MCF 10A (cell line): ENCODE data around the gene CAPN11. TPM values are rescaled to one million over a fixed set of nuclear protein-coding genes. Genes with fewer than 3 reads are reported as not detected.
"Not testable (repeated sequence)": the region's sequence is repeated elsewhere in the genome, so short reads cannot be mapped to it uniquely, and the experiment has no call there.

ENCODE experiments used
- BruUV-seq: library from RNA; stranded (reverse); fragments of 400-500 nt; replicated peaks from 2 replicates; lab custom pipeline; 2021; lab: Mats Ljungman, UMichigan
- CTCF ChIA-PET: fragments of 300-600 bp; sonication (Branson Sonifier 250); formaldehyde crosslinking; extraction: SDS; loops from one replicate; lab custom pipeline; 2021; ENCODE audit warnings: antibody characterized with exemption, inconsistent platforms; lab: Yijun Ruan, JAX
- POLR2A ChIA-PET: fragments of 300-600, 350-650 bp; sonication (Branson Sonifier 250); formaldehyde crosslinking; extraction: SDS; loops from one replicate; lab custom pipeline; 2020; ENCODE audit warnings: antibody characterized with exemption, inconsistent platforms; lab: Yijun Ruan, JAX
- DNase-seq: peaks from one replicate; pipeline ENCODE4 v3.0.0-alpha.2; 2018; ENCODE audit not compliant: unreplicated experiment
- H3K27ac Mint-ChIP-seq: one replicate; pipeline ENCODE4 v1.8.0; 2022; ENCODE audit warnings: mild to moderate bottlenecking, low read depth, mixed read lengths; ENCODE audit not compliant: unreplicated experiment
- H3K27me3 Mint-ChIP-seq: one replicate; pipeline ENCODE4 v1.8.0; 2022; ENCODE audit warnings: mixed read lengths; ENCODE audit not compliant: insufficient read depth, unreplicated experiment
- H3K36me3 Mint-ChIP-seq: one replicate; pipeline ENCODE4 v1.8.0; 2022; ENCODE audit warnings: mild to moderate bottlenecking, moderate library complexity, mixed read lengths; ENCODE audit not compliant: insufficient read depth, unreplicated experiment
- H3K4me1 Mint-ChIP-seq: one replicate; pipeline ENCODE4 v1.8.0; 2022; ENCODE audit warnings: mixed read lengths; ENCODE audit not compliant: insufficient read depth, unreplicated experiment
- H3K4me3 Mint-ChIP-seq: one replicate; pipeline ENCODE4 v1.8.0; 2022; ENCODE audit warnings: mild to moderate bottlenecking, moderate library complexity, mixed read lengths; ENCODE audit not compliant: unreplicated experiment
- H3K9me3 Mint-ChIP-seq: one replicate; pipeline ENCODE4 v1.8.0; 2022; ENCODE audit warnings: mixed read lengths; ENCODE audit not compliant: unreplicated experiment
- intact Hi-C: fragments of 100-400 bp; cut with micrococcal nuclease; formaldehyde crosslinking; loops from 2 replicates; pipeline ENCODE4 v1.14.1; 2022
- total RNA-seq: library from RNA; stranded (reverse); gene quantifications from 2 replicates; pipeline ENCODE4 v1.2.3, GENCODE V29; 2022
- TF ChIP-seq, protein P1 (sequence below): fragments of 200-600 bp; IDR thresholded peaks from one replicate; pipeline ENCODE4 v1.8.0; 2022; ENCODE audit warnings: antibody characterized with exemption, mild to moderate bottlenecking; ENCODE audit not compliant: unreplicated experiment

The CAPN11 gene
- total RNA-seq, 1 experiment from 2014 or later: not detected

DNA sequence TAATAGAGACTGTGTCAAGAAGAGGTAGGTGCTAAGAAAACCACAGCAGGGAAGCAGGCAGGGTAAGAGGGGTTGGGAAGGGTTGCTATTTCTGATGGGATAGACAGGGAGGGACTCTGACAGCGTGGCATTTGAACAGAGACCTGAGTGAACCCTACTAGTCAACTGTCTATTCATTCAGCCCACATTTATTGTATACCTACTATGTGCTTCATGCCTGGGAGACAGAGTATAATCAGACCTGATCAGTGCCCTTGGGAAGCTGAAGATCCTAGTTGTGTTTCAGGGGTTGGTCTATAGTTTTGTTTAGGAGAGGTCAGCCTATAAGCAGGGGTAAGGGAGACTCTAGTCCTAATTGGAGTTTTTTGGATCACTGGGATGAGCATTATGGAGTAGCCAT is 14.9 kb upstream of the CAPN11 start:
- no TSS peak for BruUV-seq
- H3K27ac Mint-ChIP-seq: no peak overlapping the region

DNA sequence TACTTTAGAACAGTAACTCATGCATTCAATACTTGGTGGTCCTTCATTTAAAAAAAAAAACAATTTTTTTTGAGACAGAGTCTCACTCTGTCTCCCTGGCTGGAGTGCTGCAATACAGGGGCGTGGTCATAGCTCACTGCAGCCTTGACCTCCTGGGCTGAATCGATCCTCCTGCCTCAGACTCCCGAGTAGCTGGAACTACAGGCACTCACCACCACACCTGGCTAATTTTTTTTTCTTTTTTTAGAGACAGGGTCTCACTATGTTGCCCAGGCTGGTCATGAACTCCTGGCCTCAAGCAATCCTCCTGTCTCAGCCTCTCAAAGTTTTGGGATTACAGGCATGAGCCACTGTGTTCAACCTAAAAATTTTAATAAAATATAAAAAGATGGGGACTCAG is 14.1 kb upstream of the CAPN11 start:
- H3K36me3 Mint-ChIP-seq: peaks cover 27% of the 10 kb centered on the region
- intact Hi-C loops, H3K9me3 Mint-ChIP-seq, DNase-seq, H3K4me3 Mint-ChIP-seq, H3K4me1 Mint-ChIP-seq, H3K27me3 Mint-ChIP-seq, H3K27ac Mint-ChIP-seq, BruUV-seq: not testable (repeated sequence)
- POLR2A ChIA-PET: interaction anchor here (0.6 kb wide), 1 partner anchor 37 kb away, joined by 3 read pairs; no protein-coding TSS in a partner anchor
- CTCF ChIA-PET: interaction anchor here (0.7 kb wide), 1 partner anchor 80 kb away, joined by 3 read pairs; no protein-coding TSS in a partner anchor

More for the DNA sequence above, 14.9 kb upstream of the CAPN11 start:
- TF ChIP-seq, protein P1, sequence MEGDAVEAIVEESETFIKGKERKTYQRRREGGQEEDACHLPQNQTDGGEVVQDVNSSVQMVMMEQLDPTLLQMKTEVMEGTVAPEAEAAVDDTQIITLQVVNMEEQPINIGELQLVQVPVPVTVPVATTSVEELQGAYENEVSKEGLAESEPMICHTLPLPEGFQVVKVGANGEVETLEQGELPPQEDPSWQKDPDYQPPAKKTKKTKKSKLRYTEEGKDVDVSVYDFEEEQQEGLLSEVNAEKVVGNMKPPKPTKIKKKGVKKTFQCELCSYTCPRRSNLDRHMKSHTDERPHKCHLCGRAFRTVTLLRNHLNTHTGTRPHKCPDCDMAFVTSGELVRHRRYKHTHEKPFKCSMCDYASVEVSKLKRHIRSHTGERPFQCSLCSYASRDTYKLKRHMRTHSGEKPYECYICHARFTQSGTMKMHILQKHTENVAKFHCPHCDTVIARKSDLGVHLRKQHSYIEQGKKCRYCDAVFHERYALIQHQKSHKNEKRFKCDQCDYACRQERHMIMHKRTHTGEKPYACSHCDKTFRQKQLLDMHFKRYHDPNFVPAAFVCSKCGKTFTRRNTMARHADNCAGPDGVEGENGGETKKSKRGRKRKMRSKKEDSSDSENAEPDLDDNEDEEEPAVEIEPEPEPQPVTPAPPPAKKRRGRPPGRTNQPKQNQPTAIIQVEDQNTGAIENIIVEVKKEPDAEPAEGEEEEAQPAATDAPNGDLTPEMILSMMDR: no peak
- Mint-ChIP-seq H3K27me3 (no peaks in the 10 kb centered on the region), H3K9me3 (no peaks in the 10 kb centered on the region), H3K4me3 (no peak overlapping the region), H3K36me3 (peaks cover 27% of the 10 kb centered on the region), H3K4me1 (no peaks in the 10 kb centered on the region)
- DNase-seq: no peak
- POLR2A ChIA-PET: no interaction called here
- CTCF ChIA-PET: interaction anchor here (0.7 to 0.9 kb wide), 2 partner anchors 11 to 91 kb away, joined by 3 read pairs; no protein-coding TSS in a partner anchor
- intact Hi-C loops: no loop called here

DNA sequence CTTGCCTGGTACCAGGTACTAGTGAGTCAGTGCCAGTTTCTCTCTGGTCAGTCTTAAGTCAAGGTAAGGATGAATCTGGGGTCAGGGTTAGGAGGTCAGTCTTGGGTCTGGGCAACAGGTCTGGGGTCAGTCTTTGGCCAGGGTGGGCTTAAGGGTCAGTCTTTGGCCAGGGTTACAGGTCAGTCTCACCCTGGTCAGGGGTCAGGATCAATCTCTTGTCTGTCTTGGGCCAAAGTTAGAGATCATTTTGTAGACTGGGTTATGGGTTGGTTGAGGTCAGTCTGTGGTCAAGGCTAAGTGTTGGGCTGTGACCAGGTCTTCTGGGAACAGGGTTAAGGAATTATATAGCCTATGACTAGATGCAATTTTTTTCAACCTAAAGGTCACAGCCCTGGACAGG is 12.8 kb upstream of the CAPN11 start:
- Mint-ChIP-seq H3K27ac (no peak overlapping the region), H3K9me3 (no peaks in the 10 kb centered on the region), H3K36me3 (peaks cover 31% of the 10 kb centered on the region), H3K4me3 (no peak overlapping the region), H3K27me3 (no peaks in the 10 kb centered on the region), H3K4me1 (no peaks in the 10 kb centered on the region)
- CTCF ChIA-PET: interaction anchor here (0.7 kb wide), 1 partner anchor 27 kb away, joined by 3 read pairs; no protein-coding TSS in a partner anchor
- no TSS peak for BruUV-seq
- DNase-seq: no peak
- TF ChIP-seq, protein P1: no peak
- intact Hi-C loops: no loop called here
- POLR2A ChIA-PET: interaction anchor here (0.7 kb wide), 2 partner anchors 10 to 98 kb away, joined by 3 to 5 read pairs; no protein-coding TSS in a partner anchor

DNA sequence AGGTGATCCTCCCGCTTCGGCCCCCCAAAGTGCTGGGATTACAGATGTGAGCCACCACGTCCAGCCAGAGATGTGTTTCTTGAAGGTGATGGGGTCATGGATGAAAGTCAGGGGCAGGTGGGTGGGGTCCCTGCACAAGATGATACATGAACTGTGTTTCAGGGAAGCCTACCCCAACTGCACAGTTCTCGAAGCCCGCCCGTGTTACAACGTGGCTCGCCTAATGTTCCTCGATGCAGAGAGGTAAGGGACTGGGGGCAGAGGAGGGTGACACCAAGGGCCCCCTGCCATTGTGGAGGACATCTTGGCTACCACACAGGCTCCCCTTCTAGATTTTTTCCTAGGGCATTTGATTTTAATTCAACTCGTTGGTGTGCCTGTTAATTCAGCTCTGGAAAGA is 11.9 kb upstream of the CAPN11 start:
- Mint-ChIP-seq H3K27ac (no peak overlapping the region), H3K4me1 (no peaks in the 10 kb centered on the region), H3K4me3 (no peak overlapping the region), H3K27me3 (no peaks in the 10 kb centered on the region), H3K9me3 (no peaks in the 10 kb centered on the region), H3K36me3 (peaks cover 30% of the 10 kb centered on the region)
- no TSS peak for BruUV-seq
- TF ChIP-seq, protein P1: no peak
- intact Hi-C loops: no loop called here
- ChIA-PET POLR2A (interaction anchor here (0.7 to 0.9 kb wide), 2 partner anchors 24 to 97 kb away, joined by 3 to 5 read pairs; no protein-coding TSS in a partner anchor), CTCF (no interaction called here)
- DNase-seq: no peak
